K562 (cell line): ENCODE data around the gene OSM. TPM values are rescaled to one million over a fixed set of nuclear protein-coding genes. Genes with fewer than 3 reads are reported as not detected.

Source experiments
- ATAC-seq: fragments of 200-7000 bp; cut with Tn5 transposase; 3 replicates; pipeline ENCODE4 v1.9.1; 2020; ENCODE audit warnings: moderate library complexity
- BruUV-seq: library from RNA; stranded (reverse); fragments of 400-500 nt; replicated peaks from 2 replicates; lab custom pipeline; 2021; lab: Mats Ljungman, UMichigan
- CTCF ChIA-PET: fragments of 300-600 bp; formaldehyde crosslinking; extraction: SDS; loops from one replicate; lab custom pipeline; 2021; ENCODE audit warnings: low intra/inter-chr PET ratio; lab: Yijun Ruan, JAX
- POLR2A ChIA-PET: fragments of 300-600, 350-650 bp; sonication (Branson Sonifier 250); formaldehyde crosslinking; extraction: SDS; loops from one replicate; lab custom pipeline; 2021; ENCODE audit warnings: antibody characterized with exemption, inconsistent platforms; lab: Yijun Ruan, JAX
- DNase-seq, 4 experiments: peaks; one replicate each; pipeline versions ENCODE4 v3.0.0 to v3.0.0-alpha.2; 2011 to 2018; ENCODE audit warnings: low spot score in 3 of 4, mixed read lengths in 3 of 4; ENCODE audit errors: extremely low read depth in 1 of 4
- FAIRE-seq: peaks from 2 replicates; lab custom pipeline; 2011; peaks lifted over from hg19 to GRCh38; lab: Jason Lieb, UNC
- H2AFZ ChIP-seq: 2 replicates; pipeline ENCODE4 v1.6.0; 2011; ENCODE audit warnings: low read depth, low read length, control low read depth, inconsistent platforms
- H3K27ac ChIP-seq: fragments of 200-600 bp; 3 replicates; pipeline ENCODE4 v1.8.0; 2011; ENCODE audit warnings: low read depth, mild to moderate bottlenecking, control low read depth, inconsistent platforms, low read length, moderate library complexity, mixed read lengths; ENCODE audit errors: extremely low read depth
- H3K27me3 ChIP-seq, 2 experiments: fragments of 300-600 bp in 1 of 2; 2 replicates in 1 of 2; 3 replicates in 1 of 2; pipeline versions ENCODE4 v1.6.0 to v1.8.0; 2011; ENCODE audit warnings: inconsistent platforms in 2 of 2, low read length in 2 of 2, mild to moderate bottlenecking in 1 of 2, mixed read lengths in 1 of 2, moderate library complexity in 1 of 2; ENCODE audit not compliant: control insufficient read depth in 2 of 2, insufficient read depth in 2 of 2
- H3K36me3 ChIP-seq: fragments of 300-600 bp; 3 replicates; pipeline ENCODE4 v1.8.0; 2011; ENCODE audit warnings: mild to moderate bottlenecking, low read length, inconsistent platforms; ENCODE audit not compliant: control insufficient read depth, insufficient read depth
- H3K4me1 ChIP-seq, 2 experiments: fragments of 200-600 bp in 1 of 2; replicated peaks in 1 of 2; 2 replicates in 1 of 2; 3 replicates in 1 of 2; pipeline versions ENCODE4 v1.5.1 to v1.8.0; 2011; ENCODE audit warnings: inconsistent platforms in 2 of 2, low read length in 2 of 2, mild to moderate bottlenecking in 1 of 2, mixed read lengths in 1 of 2, moderate library complexity in 1 of 2; ENCODE audit not compliant: control insufficient read depth in 2 of 2, insufficient read depth in 2 of 2
- H3K4me2 ChIP-seq: 2 replicates; pipeline ENCODE4 v1.6.1; 2011; ENCODE audit warnings: low read length, control low read depth, inconsistent platforms, mixed read lengths; ENCODE audit not compliant: insufficient read depth
- H3K4me3 ChIP-seq: fragments of 200-600 bp; sonication (generic), shearing (Covaris generic); 2 replicates; pipeline ENCODE4 v1.5.1; 2016; ENCODE audit warnings: control low read depth, inconsistent platforms
- H3K79me2 ChIP-seq: fragments of 200-600 bp; 3 replicates; pipeline ENCODE4 v1.8.0; 2011; ENCODE audit warnings: low read length, inconsistent platforms; ENCODE audit not compliant: control insufficient read depth, insufficient read depth
- H3K9ac ChIP-seq, 2 experiments: 2 replicates each; pipeline versions ENCODE4 v1.6.0 to v1.6.1; 2011; ENCODE audit warnings: low read depth in 2 of 2, low read length in 2 of 2, control low read depth in 1 of 2, inconsistent platforms in 1 of 2, mild to moderate bottlenecking in 1 of 2, mixed read lengths in 1 of 2; ENCODE audit not compliant: insufficient read depth in 1 of 2
- H3K9me1 ChIP-seq: one replicate; pipeline ENCODE4 v1.6.0; 2011; ENCODE audit warnings: inconsistent platforms, mild to moderate bottlenecking, low read length, moderate library complexity; ENCODE audit not compliant: control insufficient read depth, insufficient read depth
- H3K9me3 ChIP-seq: replicated peaks from 2 replicates; pipeline ENCODE4 v1.5.1; 2011; ENCODE audit warnings: low read depth, low read length, inconsistent platforms; ENCODE audit not compliant: control insufficient read depth, insufficient read depth
- H4K20me1 ChIP-seq: replicated peaks from 2 replicates; pipeline ENCODE4 v1.6.1; 2011; ENCODE audit warnings: low read length, inconsistent platforms, mixed read lengths; ENCODE audit not compliant: control insufficient read depth, insufficient read depth
- BRD9 ChIP-seq: fragments of 450-650 bp; IDR thresholded peaks from 2 replicates; pipeline ENCODE4 v1.6.1; 2018; ENCODE audit warnings: low read depth; ENCODE audit not compliant: partially characterized antibody
- BRF1 ChIP-seq: IDR thresholded peaks from 3 replicates; pipeline ENCODE4 v1.6.1; 2011; ENCODE audit warnings: borderline replicate concordance, mild to moderate bottlenecking; ENCODE audit not compliant: insufficient read length; ENCODE audit errors: extremely low read depth
- CBX3 ChIP-seq, 2 experiments: IDR thresholded peaks; 1 replicate in 1 of 2; 2 replicates in 1 of 2; pipeline ENCODE4 v1.6.1; 2012; ENCODE audit warnings: inconsistent platforms in 2 of 2, low read length in 2 of 2, borderline replicate concordance in 1 of 2, control low read depth in 1 of 2
- FIP1L1 ChIP-seq: fragments of 200-400 bp; formaldehyde crosslinking; IDR thresholded peaks from 2 replicates; pipeline ENCODE4 v1.6.1; 2018; ENCODE audit warnings: mild to moderate bottlenecking, low read depth, low read length; ENCODE audit not compliant: poor library complexity, severe bottlenecking
- FOXM1 ChIP-seq, 2 experiments: fragments of 450-650 bp in 1 of 2; sonication (generic) in 1 of 2; formaldehyde crosslinking in 1 of 2; IDR thresholded peaks; 2 replicates each; pipeline versions ENCODE4 v1.6.1 to v1.9.0; 2017 to 2022; ENCODE audit warnings: low read depth in 2 of 2, mild to moderate bottlenecking in 2 of 2, missing genetic modification reagents in 1 of 2, moderate library complexity in 1 of 2
- HCFC1 ChIP-seq: IDR thresholded peaks from 2 replicates; pipeline ENCODE4 v1.6.1; 2012; ENCODE audit warnings: low read depth, low read length, improper control_type of control experiment
- HEY1 ChIP-seq: fragments of 250-450 bp; sonication (Bioruptor Pico); IDR thresholded peaks from 2 replicates; pipeline ENCODE4 v1.5.0; 2020; ENCODE audit warnings: mild to moderate bottlenecking, moderate library complexity, borderline replicate concordance
- MAFG ChIP-seq: fragments of 450-650 bp; conservative IDR thresholded peaks from 2 replicates; pipeline ENCODE4 v1.6.1; 2016; ENCODE audit warnings: missing genetic modification characterization, missing compliant biosample characterization
- PHB2 ChIP-seq: fragments of 450-650 bp; IDR thresholded peaks from 2 replicates; pipeline ENCODE4 v1.6.1; 2017; ENCODE audit warnings: low read depth
- SMARCB1 ChIP-seq: IDR thresholded peaks from 2 replicates; pipeline ENCODE4 v1.6.1; 2011; ENCODE audit warnings: improper control_type of control experiment, low read depth; ENCODE audit not compliant: insufficient read length
- SRF ChIP-seq, 2 experiments: fragments of 250-450, 450-650 bp in 1 of 2; sonication (Bioruptor Pico) in 1 of 2; sonication (generic) in 1 of 2; formaldehyde crosslinking; IDR thresholded peaks; 2 replicates each; pipeline versions ENCODE4 v1.5.0 to v1.5.1; 2020 to 2022; ENCODE audit warnings: mild to moderate bottlenecking in 1 of 2, missing genetic modification reagents in 1 of 2
- SRSF7 ChIP-seq: fragments of 200-400 bp; formaldehyde crosslinking; optimal IDR thresholded peaks from 2 replicates; pipeline ENCODE3; 2017; ENCODE audit warnings: mild to moderate bottlenecking, low read depth, low read length
- WGBS: fragments of 100-300 bp; shearing (Covaris generic); methylation state at CpG from one replicate; pipeline ENCODE4 v1.1.6; 2016; ENCODE audit warnings: low coverage, mixed read lengths; ENCODE audit not compliant: insufficient coverage; ENCODE audit errors: missing lambda C conversion rate; 5-methylcytosine and 5-hydroxymethylcytosine counted together
- in situ Hi-C: fragments of 300-500 bp; cut with MboI; formaldehyde crosslinking; loops from 4 replicates; pipeline ENCODE4 v1.15.0; 2018; ENCODE audit warnings: inconsistent platforms, mixed read lengths
- intact Hi-C: fragments of 100-400 bp; cut with micrococcal nuclease; formaldehyde crosslinking; loops from 2 replicates; pipeline ENCODE4 v1.14.2; 2022
- polyA plus RNA-seq, 8 experiments: library from polyadenylated mRNA; depleted of rRNA in 4 of 8; stranded (reverse) in 5 of 8; unstranded in 3 of 8; fragments of >200 nt; fragmentation: Nextera tagmentation in 2 of 8; fragmentation: Illumina TruSeq in 1 of 8; extraction: Ambion mirVana in 2 of 8; extraction: Trizol in 1 of 8; gene quantifications; 2 replicates each; pipeline versions ENCODE4 v1.2.1 to v1.2.3, GENCODE V29; 2011 to 2014; ENCODE audit warnings: inconsistent platforms in 1 of 8, missing spikeins in 1 of 8
- total RNA-seq, 7 experiments: library from RNA; depleted of rRNA in 6 of 7; stranded (reverse); fragments of >200 nt in 6 of 7; fragmentation: Illumina TruSeq in 2 of 7; extraction: Trizol in 2 of 7; gene quantifications; 2 replicates each; pipeline versions ENCODE4 v1.2.1 to v1.2.3, GENCODE V29; 2011 to 2021; ENCODE audit warnings: low replicate concordance in 1 of 7
- TF ChIP-seq, protein P1 (sequence below), 3 experiments: fragments of 200-800 bp in 1 of 3; fragments of 250-450 bp in 1 of 3; fragments of 450-650 bp in 1 of 3; sonication (Bioruptor Pico) in 1 of 3; sonication (Bioruptor generic) in 1 of 3; formaldehyde crosslinking in 1 of 3; IDR thresholded peaks; 2 replicates each; pipeline versions ENCODE4 v1.6.1 to v1.8.0; 2016 to 2022; ENCODE audit warnings: mild to moderate bottlenecking in 2 of 3, missing genetic modification characterization in 2 of 3, missing compliant biosample characterization in 1 of 3, moderate library complexity in 1 of 3
- TF ChIP-seq, protein P2 (sequence below): fragments of 250-450 bp; sonication (Bioruptor Pico); IDR thresholded peaks from 2 replicates; pipeline ENCODE4 v1.5.0; 2020; ENCODE audit warnings: mild to moderate bottlenecking, borderline replicate concordance

OSM gene
- total and polyA plus RNA-seq, 9 of the 15 experiments (the other 6 are each of a cell fraction or from before 2014, with no cell fraction given): 0.22 TPM; not detected in 8

DNA sequence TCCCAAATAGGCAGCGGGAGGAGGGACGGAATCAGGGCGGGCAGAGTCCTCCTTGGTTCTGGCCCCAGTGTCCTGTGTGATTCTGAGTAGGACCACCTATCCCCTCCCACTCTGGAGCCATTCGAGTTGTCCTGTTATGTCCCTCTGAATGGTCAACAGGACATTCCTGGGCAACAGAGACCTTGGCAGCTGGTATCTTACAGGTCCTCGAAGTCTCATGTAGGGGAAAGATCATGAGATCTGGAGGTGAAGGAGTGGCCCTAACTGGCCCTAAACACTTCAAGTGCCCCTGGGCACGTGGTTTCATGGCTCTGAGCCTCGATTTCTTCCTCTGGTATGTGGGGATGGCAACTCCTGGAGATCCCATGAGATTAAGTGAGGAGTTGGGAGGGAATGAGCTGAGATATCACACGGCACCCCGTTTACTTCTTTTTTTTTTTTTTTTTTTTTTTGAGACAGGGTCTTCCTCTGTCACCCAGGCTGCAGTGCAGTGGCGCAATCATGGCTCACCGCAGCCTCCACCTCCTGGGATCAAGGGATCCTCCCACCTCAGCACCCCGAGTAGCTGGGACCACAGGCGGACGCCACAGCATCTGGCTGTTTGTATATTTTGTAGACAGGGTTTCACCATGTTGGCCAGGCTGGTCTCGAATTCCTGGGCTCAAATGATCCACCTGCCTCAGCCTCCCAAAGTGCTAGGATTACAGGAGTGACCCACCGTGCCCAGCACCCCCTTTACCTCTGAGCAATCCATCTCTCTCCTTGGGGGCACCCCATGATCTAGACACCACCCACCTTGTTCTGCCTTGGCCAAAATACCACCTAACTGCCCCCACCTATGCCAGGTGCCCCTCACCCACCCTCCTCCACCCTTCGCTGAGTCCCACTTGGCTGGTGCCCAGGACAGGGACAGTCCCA lies 26.9 kb downstream of the OSM start:
- no peak overlapping the region for H3K27ac ChIP-seq
- no peaks in the 10 kb centered on the region for H3K36me3 ChIP-seq
- no peaks in the 10 kb centered on the region for H3K9me3 ChIP-seq
- ATAC-seq (no peak), DNase-seq (no peak), FAIRE-seq (no peak)
- no TSS peak for BruUV-seq
- 17% methylated on average over 13 of the region's 17 CpGs for WGBS
- intact Hi-C loops (no loop called here), in situ Hi-C loops (loop anchor here (5.0 kb wide), 1 partner anchor 132 kb away; no protein-coding TSS in a partner anchor)
- TF ChIP-seq, protein P1, sequence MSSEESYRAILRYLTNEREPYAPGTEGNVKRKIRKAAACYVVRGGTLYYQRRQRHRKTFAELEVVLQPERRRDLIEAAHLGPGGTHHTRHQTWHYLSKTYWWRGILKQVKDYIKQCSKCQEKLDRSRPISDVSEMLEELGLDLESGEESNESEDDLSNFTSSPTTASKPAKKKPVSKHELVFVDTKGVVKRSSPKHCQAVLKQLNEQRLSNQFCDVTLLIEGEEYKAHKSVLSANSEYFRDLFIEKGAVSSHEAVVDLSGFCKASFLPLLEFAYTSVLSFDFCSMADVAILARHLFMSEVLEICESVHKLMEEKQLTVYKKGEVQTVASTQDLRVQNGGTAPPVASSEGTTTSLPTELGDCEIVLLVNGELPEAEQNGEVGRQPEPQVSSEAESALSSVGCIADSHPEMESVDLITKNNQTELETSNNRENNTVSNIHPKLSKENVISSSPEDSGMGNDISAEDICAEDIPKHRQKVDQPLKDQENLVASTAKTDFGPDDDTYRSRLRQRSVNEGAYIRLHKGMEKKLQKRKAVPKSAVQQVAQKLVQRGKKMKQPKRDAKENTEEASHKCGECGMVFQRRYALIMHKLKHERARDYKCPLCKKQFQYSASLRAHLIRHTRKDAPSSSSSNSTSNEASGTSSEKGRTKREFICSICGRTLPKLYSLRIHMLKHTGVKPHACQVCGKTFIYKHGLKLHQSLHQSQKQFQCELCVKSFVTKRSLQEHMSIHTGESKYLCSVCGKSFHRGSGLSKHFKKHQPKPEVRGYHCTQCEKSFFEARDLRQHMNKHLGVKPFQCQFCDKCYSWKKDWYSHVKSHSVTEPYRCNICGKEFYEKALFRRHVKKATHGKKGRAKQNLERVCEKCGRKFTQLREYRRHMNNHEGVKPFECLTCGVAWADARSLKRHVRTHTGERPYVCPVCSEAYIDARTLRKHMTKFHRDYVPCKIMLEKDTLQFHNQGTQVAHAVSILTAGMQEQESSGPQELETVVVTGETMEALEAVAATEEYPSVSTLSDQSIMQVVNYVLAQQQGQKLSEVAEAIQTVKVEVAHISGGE (CRISPR knock-in tag; IDR thresholded peaks at IDR 0.05): no peak
- no peak for TF ChIP-seq FOXM1 (IDR thresholded peaks at IDR 0.05; ENCODE audit: low read depth)
- TF ChIP-seq FOXM1 (CRISPR knock-in tag; IDR thresholded peaks at IDR 0.05; ENCODE audit: low read depth): no peak
- no peak for TF ChIP-seq HCFC1
- no peak for TF ChIP-seq SMARCB1
- TF ChIP-seq CBX3 (IDR thresholded peaks at IDR 0.05; ENCODE audit: borderline replicate concordance in 1 of 2, low read length in 2 of 2): no peak
- TF ChIP-seq FIP1L1: no peak
- TF ChIP-seq BRD9: no peak
- no peak for TF ChIP-seq PHB2
- no peak for TF ChIP-seq HEY1 (CRISPR knock-in tag)
- TF ChIP-seq BRF1: no peak
- TF ChIP-seq SRF (CRISPR knock-in tag; IDR thresholded peaks at IDR 0.05): no peak
- TF ChIP-seq MAFG (tag): no peak
- no peak for TF ChIP-seq SRSF7
- TF ChIP-seq, protein P2, sequence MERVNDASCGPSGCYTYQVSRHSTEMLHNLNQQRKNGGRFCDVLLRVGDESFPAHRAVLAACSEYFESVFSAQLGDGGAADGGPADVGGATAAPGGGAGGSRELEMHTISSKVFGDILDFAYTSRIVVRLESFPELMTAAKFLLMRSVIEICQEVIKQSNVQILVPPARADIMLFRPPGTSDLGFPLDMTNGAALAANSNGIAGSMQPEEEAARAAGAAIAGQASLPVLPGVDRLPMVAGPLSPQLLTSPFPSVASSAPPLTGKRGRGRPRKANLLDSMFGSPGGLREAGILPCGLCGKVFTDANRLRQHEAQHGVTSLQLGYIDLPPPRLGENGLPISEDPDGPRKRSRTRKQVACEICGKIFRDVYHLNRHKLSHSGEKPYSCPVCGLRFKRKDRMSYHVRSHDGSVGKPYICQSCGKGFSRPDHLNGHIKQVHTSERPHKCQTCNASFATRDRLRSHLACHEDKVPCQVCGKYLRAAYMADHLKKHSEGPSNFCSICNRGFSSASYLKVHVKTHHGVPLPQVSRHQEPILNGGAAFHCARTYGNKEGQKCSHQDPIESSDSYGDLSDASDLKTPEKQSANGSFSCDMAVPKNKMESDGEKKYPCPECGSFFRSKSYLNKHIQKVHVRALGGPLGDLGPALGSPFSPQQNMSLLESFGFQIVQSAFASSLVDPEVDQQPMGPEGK: no peak
- H2AFZ ChIP-seq: no peak overlapping the region
- no peak overlapping the region for H3K4me3 ChIP-seq
- H3K9ac ChIP-seq: no peak overlapping the region
- H4K20me1 ChIP-seq: 0 out of 2 replicates have a peak, but pooled peaks cover 4% of the 10 kb centered on the region
- H3K4me1 ChIP-seq: peaks cover 3 to 12% of the 10 kb centered on the region in 2 experiments; a peak in 3 of 5 replicates
- peaks cover 0 to 25% of the 10 kb centered on the region in 2 experiments; a peak in 2 of 5 replicates for H3K27me3 ChIP-seq
- H3K4me2 ChIP-seq: no peak overlapping the region
- ChIA-PET POLR2A (no interaction called here), CTCF (no interaction called here)
- H3K79me2 ChIP-seq: no peaks in the 10 kb centered on the region
- H3K9me1 ChIP-seq: no peaks in the 10 kb centered on the region
